Measurements from ENCODE around the gene NOL6.
"Not testable (repeated sequence)": the region's sequence is repeated elsewhere in the genome, so short reads cannot be mapped to it uniquely, and the experiment has no call there.

DNA sequence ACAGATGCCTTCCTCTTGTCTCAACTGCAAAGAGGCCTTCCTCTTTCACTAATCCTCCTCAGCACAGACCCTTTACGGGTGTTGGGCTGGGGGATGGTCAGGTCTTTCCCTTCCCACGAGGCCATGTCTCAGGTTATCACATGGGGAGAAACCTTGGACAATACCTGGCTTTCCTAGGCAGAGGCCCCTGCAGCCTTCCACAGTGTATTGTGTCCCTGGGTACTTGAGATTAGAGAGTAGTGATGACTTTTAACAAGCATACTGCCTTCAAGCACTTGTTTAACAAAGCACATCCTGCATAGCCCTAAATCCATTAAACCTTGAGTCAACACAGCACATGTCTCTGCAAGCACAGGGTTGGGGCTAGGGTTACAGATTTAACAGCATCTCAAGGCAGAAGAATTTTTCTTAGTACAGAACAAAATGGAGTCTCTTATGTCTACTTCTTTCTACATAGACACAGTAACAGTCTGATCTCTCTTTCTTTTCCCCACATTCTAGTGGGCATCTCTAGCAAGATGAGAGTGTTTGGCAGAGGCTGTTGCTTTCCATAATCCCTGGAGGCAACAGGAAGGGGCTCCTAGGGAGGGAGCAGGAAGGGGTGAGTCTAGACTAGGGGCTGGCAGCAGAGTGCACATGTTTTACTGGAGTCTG, 41.7 kb upstream of the NOL6 start:
- TF ChIP-seq, protein P1, sequence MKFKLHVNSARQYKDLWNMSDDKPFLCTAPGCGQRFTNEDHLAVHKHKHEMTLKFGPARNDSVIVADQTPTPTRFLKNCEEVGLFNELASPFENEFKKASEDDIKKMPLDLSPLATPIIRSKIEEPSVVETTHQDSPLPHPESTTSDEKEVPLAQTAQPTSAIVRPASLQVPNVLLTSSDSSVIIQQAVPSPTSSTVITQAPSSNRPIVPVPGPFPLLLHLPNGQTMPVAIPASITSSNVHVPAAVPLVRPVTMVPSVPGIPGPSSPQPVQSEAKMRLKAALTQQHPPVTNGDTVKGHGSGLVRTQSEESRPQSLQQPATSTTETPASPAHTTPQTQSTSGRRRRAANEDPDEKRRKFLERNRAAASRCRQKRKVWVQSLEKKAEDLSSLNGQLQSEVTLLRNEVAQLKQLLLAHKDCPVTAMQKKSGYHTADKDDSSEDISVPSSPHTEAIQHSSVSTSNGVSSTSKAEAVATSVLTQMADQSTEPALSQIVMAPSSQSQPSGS (IDR thresholded peaks at IDR 0.05; ENCODE audit: low read length): not testable (repeated sequence)
- TF ChIP-seq, protein P2, sequence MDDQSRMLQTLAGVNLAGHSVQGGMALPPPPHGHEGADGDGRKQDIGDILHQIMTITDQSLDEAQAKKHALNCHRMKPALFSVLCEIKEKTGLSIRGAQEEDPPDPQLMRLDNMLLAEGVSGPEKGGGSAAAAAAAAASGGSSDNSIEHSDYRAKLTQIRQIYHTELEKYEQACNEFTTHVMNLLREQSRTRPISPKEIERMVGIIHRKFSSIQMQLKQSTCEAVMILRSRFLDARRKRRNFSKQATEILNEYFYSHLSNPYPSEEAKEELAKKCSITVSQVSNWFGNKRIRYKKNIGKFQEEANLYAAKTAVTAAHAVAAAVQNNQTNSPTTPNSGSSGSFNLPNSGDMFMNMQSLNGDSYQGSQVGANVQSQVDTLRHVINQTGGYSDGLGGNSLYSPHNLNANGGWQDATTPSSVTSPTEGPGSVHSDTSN (IDR thresholded peaks at IDR 0.05; ENCODE audit: insufficient replicate concordance, low read depth, low read length): not testable (repeated sequence)
- TF ChIP-seq NRF1 (conservative IDR thresholded peaks at IDR 0.05; ENCODE audit: low read depth, low read length); CHD2 (IDR thresholded peaks at IDR 0.05; ENCODE audit: borderline replicate concordance, low read depth, low read length); POLR2A (IDR thresholded peaks at IDR 0.05; ENCODE audit: low read depth, low read length): not testable (repeated sequence)
- TF ChIP-seq, protein P3, sequence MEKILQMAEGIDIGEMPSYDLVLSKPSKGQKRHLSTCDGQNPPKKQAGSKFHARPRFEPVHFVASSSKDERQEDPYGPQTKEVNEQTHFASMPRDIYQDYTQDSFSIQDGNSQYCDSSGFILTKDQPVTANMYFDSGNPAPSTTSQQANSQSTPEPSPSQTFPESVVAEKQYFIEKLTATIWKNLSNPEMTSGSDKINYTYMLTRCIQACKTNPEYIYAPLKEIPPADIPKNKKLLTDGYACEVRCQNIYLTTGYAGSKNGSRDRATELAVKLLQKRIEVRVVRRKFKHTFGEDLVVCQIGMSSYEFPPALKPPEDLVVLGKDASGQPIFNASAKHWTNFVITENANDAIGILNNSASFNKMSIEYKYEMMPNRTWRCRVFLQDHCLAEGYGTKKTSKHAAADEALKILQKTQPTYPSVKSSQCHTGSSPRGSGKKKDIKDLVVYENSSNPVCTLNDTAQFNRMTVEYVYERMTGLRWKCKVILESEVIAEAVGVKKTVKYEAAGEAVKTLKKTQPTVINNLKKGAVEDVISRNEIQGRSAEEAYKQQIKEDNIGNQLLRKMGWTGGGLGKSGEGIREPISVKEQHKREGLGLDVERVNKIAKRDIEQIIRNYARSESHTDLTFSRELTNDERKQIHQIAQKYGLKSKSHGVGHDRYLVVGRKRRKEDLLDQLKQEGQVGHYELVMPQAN (conservative IDR thresholded peaks at IDR 0.05): not testable (repeated sequence)
- TF ChIP-seq, protein P4, sequence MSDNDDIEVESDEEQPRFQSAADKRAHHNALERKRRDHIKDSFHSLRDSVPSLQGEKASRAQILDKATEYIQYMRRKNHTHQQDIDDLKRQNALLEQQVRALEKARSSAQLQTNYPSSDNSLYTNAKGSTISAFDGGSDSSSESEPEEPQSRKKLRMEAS (IDR thresholded peaks at IDR 0.05; ENCODE audit: low read depth, low read length): not testable (repeated sequence)
- TF ChIP-seq, protein P5, sequence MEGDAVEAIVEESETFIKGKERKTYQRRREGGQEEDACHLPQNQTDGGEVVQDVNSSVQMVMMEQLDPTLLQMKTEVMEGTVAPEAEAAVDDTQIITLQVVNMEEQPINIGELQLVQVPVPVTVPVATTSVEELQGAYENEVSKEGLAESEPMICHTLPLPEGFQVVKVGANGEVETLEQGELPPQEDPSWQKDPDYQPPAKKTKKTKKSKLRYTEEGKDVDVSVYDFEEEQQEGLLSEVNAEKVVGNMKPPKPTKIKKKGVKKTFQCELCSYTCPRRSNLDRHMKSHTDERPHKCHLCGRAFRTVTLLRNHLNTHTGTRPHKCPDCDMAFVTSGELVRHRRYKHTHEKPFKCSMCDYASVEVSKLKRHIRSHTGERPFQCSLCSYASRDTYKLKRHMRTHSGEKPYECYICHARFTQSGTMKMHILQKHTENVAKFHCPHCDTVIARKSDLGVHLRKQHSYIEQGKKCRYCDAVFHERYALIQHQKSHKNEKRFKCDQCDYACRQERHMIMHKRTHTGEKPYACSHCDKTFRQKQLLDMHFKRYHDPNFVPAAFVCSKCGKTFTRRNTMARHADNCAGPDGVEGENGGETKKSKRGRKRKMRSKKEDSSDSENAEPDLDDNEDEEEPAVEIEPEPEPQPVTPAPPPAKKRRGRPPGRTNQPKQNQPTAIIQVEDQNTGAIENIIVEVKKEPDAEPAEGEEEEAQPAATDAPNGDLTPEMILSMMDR (IDR thresholded peaks at IDR 0.05 in 2 of 3, conservative IDR thresholded peaks at IDR 0.05 in 1 of 3; ENCODE audit: control insufficient read depth in 2 of 3, extremely low read depth in 1 of 3, insufficient read depth in 1 of 3, low read depth in 3 of 3, low read length in 3 of 3): not testable (repeated sequence)
- TF ChIP-seq, protein P6, sequence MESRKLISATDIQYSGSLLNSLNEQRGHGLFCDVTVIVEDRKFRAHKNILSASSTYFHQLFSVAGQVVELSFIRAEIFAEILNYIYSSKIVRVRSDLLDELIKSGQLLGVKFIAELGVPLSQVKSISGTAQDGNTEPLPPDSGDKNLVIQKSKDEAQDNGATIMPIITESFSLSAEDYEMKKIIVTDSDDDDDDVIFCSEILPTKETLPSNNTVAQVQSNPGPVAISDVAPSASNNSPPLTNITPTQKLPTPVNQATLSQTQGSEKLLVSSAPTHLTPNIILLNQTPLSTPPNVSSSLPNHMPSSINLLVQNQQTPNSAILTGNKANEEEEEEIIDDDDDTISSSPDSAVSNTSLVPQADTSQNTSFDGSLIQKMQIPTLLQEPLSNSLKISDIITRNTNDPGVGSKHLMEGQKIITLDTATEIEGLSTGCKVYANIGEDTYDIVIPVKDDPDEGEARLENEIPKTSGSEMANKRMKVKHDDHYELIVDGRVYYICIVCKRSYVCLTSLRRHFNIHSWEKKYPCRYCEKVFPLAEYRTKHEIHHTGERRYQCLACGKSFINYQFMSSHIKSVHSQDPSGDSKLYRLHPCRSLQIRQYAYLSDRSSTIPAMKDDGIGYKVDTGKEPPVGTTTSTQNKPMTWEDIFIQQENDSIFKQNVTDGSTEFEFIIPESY (IDR thresholded peaks at IDR 0.05): not testable (repeated sequence)

Measured in GM12878 (cell line).